ENCODE measurements around the gene JAK3.
"Not testable (repeated sequence)": the region's sequence is repeated elsewhere in the genome, so short reads cannot be mapped to it uniquely, and the experiment has no call there.

Gene JAK3

DNA sequence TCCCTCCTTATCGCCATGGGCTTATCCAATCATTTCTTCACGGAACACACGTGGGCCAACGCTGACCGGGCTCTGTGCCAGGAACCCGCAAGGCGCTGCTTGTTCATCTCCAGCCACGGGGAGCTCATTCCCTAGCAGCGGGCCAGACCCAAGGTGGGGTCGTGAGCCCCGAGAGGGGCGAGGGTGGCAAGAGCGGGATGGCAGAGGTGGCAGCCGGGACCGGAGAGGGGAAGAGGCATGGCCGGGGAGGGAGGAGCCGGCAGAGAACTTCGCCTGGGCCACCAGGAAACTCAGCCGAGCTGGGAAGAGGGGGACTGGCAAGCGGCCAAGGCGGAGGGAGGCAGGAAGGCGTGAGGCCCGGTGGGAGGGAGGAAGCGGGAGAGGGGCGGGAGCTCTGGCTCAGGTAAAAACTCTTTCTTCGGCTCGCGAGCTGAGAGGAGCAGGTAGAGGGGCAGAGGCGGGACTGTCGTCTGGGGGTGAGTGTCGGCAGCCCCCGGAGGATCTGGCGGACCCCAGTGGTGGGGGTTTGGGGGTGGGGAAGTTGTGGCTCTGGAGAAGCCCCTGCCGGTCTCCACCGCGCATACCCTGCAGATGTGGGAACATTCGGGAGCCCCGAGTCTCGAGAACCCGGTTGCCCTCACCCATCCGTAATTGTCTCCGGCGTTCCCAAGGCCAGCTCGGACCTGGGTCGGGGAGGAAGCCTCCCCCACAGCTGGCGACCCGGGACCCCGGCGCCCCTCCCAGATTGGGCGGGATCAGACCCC is 52.9 kb downstream of the JAK3 start, which contains the start of gene B3GNT3:
B3GNT3 (plus strand) TSS at position 408 of the 764 bp plus-strand sequence. CDS start 12,670 bp downstream, outside the sequence.
- TF ChIP-seq, protein P1, sequence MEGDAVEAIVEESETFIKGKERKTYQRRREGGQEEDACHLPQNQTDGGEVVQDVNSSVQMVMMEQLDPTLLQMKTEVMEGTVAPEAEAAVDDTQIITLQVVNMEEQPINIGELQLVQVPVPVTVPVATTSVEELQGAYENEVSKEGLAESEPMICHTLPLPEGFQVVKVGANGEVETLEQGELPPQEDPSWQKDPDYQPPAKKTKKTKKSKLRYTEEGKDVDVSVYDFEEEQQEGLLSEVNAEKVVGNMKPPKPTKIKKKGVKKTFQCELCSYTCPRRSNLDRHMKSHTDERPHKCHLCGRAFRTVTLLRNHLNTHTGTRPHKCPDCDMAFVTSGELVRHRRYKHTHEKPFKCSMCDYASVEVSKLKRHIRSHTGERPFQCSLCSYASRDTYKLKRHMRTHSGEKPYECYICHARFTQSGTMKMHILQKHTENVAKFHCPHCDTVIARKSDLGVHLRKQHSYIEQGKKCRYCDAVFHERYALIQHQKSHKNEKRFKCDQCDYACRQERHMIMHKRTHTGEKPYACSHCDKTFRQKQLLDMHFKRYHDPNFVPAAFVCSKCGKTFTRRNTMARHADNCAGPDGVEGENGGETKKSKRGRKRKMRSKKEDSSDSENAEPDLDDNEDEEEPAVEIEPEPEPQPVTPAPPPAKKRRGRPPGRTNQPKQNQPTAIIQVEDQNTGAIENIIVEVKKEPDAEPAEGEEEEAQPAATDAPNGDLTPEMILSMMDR (conservative IDR thresholded peaks at IDR 0.05; ENCODE audit: low read depth, low read length), result no peak
- DNase-seq (ENCODE audit: low read depth), result peak; percentile 9
- no peak within 1 kb of the TSS for H3K4me3 ChIP-seq (ENCODE audit: low read depth, low read length)

DNA sequence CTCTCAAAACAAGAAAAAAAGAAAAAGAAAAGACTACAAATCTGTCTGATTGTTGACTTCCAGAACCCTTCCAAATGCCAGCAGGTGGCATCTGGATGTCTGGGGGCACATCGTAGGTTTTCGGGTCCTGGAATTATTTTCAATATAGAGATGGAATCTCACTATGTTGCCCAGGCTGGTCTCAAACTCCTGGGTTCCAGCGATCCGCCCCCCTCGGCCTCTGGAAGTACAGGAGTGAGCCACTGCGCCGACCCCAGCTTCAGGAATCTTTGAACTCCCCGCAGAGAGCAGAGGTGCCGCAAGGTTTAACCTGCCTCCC is 53.4 kb downstream of the JAK3 start:
- DNase-seq (ENCODE audit: low read depth), result no peak
- TF ChIP-seq, protein P1 (conservative IDR thresholded peaks at IDR 0.05; ENCODE audit: low read depth, low read length), result no peak
- no peak overlapping the region for H3K4me3 ChIP-seq (ENCODE audit: low read depth, low read length)

DNA sequence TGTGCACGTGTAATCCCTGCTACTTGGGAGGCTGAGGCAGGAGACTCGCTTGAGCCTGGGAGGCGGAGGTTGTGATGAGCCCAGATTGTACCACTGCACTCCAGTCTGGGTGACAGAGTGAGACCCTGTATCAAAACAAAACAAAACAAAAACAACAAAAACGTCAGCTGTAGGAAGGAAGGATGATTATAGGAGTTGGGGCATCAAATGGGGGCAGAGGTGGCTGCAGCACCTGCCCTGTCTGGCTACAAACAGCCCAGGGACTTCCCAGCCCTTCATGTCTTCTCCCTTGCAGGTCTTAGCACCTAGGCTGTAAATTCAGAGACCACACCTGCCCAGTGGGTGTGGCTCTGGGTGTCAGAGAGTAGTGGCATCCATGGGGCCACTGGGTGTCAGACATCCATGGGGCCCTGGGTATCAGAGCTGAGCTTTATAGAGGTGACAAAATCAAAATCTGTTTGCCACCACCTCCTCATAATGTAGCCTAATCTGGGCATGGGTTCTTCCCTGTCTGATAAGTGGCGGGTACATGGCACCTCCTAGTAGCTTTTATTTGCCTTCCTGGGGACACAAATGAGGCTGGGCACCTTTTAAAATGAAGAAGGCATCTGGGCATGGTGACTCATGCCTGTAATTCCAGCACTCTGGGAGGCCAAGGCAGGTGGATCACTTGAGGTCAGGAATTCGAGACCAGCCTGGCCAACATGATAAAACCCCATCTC is 57.6 kb downstream of the JAK3 start:
- no peak for DNase-seq (ENCODE audit: low read depth)
- TF ChIP-seq, protein P1 (conservative IDR thresholded peaks at IDR 0.05; ENCODE audit: low read depth, low read length), result no peak
- H3K4me3 ChIP-seq (ENCODE audit: low read depth, low read length), result no peak overlapping the region

DNA sequence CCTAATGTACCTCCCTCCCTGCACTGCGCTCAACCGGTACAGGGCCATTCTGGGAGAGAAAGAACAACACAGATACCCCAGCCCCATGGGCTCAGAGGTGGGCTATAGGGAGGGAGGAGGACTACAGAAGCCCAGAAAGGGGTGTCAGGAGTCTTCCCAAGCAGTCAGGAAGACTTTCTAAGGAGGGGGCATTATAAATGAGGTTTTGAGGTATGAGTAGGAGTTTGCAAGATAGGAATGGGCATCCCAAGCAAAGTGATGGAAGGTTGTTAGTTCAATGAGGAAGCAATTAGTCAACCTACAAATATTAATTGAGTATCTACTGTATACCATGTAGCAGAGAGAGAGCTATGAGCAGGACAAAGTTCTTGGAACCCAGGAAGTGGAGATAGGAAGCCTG is 59.1 kb downstream of the JAK3 start:
- H3K4me3 ChIP-seq (ENCODE audit: low read depth, low read length), result no peak overlapping the region
- DNase-seq (ENCODE audit: low read depth), result no peak
- TF ChIP-seq, protein P1 (conservative IDR thresholded peaks at IDR 0.05; ENCODE audit: low read depth, low read length), result no peak

DNA sequence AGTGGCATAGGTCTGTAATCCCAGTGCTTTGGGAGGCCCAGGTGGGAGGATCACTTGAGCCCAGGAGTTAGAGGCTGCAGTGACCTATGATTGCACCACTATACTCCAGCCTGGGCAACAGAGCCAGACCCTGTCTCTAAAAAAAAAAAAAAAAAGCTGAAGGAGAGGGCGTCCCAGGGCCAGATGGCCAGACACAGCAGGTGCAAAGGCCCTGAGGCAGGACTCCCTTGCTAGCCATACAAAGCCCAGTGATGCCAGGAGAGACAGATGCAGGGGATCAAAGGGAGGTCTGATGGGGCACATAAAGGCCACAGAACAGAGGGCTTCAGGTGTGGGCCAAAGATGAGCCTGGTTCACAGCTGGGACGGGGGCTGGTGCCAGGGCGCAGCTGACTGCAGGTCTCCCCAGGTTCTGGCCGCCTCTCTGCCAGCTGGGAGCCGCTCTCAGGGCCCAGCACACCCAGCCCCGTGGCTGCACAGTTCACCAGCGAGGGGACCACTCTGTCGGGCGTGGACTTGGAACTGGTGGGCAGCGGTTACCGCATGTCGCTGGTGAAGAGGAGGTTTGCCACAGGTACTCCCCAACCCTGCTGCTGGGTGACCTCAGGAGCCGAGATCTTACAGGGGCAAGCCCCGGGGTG is 60.4 kb downstream of the JAK3 start:
- TF ChIP-seq, protein P1 (conservative IDR thresholded peaks at IDR 0.05; ENCODE audit: low read depth, low read length), result no peak
- DNase-seq (ENCODE audit: low read depth), result no peak
- no peak overlapping the region for H3K4me3 ChIP-seq (ENCODE audit: low read depth, low read length)

DNA sequence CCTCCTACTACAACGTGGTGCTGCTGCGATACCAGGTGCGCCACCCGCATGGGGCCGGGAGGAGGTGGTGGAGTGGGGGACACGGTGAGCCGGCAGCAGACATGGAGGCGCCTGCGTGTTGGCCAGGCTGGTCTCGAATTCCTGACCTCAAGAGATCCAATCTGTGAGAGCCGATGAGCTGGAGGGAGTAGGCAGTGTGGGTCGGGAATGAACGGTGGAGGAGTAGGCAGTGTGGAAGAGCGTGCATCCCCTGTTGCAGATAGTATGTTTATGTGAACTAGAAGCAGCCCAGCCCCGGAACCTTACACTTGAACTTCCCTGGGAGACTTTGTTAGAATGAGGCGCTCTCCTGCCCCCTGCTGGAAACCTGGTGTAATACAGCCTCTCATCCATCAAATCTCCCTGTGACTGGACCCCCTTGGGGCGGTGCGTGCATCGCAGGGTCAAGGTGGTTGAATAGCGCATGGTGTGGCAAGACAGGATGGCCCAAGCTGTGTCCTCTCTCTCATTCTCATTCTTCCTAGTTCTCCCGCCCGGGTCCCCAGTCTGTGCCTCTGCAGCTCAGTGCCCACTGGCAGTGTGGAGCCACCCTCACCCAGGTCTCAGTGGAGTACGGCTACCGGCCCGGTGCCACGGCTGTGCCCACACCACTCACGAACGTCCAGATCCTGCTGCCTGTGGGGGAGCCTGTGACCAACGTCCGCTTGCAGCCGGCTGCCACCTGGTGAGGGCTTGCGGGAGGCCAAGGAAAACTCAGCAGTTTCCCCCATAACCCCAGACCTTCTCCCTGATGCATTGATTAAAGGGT is 63.4 kb downstream of the JAK3 start:
- peak overlapping the region; percentile 24 for H3K4me3 ChIP-seq (ENCODE audit: low read depth, low read length)
- peak; percentile 77 for DNase-seq (ENCODE audit: low read depth)
- TF ChIP-seq, protein P1 (conservative IDR thresholded peaks at IDR 0.05; ENCODE audit: low read depth, low read length), result peak; percentile 89

DNA sequence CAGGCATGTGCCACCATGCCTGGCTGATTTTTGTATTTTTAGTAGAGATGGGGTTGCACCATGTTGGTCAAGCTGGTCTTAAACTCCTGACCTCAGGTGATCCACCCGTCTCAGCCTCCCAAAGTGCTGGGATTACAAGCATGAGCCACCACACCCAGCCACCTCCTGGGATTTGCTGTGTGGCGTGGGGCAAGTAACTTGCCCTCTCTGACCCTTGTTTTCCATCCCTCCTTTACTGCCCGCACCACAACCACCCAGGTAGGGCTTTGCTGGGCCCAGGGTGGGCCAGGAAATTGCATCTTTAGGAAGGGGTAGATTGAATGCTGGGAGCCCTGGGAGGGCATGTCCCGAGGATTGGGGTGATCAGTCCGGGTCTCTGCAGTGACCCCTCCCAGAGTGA is 64.1 kb downstream of the JAK3 start:
- not testable (repeated sequence) for DNase-seq (ENCODE audit: low read depth); H3K4me3 ChIP-seq (ENCODE audit: low read depth, low read length)
